T follicular helper cell (primary cell): ENCODE data around the gene TEX13A.

Experiments used
- DNase-seq: peaks from one replicate; pipeline ENCODE4 v3.0.0-alpha.2; 2020; ENCODE audit warnings: low read depth

Gene TEX13A

GRCh38 chrX:105173071-105173470 lies 47.4 kb downstream of the TEX13A start:
- DNase-seq: no peak
